Measurements from ENCODE around the gene LMAN2.

DNA sequence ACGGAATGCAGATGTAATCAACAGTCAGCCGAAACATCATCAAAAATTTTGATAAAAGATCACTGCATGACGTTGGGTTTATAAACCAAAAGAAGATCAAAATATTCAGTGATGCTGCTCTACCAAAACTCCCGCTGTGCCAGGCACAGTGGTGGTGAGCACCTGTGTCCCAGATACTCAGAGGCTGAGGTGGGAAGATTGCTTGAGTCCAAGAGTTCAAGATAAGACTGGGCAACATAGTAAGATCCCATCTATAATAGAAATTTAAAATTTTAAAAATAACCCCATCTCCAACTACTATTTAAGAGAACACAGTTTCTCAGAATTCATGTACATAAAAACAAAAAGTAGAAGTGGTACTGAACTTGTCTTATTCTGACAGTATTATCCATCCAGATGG, 3.8 kb downstream of the LMAN2 start:
- TF ChIP-seq CTCF (IDR thresholded peaks at IDR 0.05) (no peak), POLR2A (IDR thresholded peaks at IDR 0.05) (no peak)

All from right lobe of liver (tissue), 4 donors.